HG02885 (cell line): ENCODE measurements around the gene FAM124A.
"Not testable (repeated sequence)": the region's sequence is repeated elsewhere in the genome, so short reads cannot be mapped to it uniquely, and the experiment has no call there.

Experiments
- ATAC-seq: cut with Tn5 transposase; IDR thresholded peaks from one replicate; pipeline ENCODE4 v1.9.1; 2021; ENCODE audit warnings: mild to moderate bottlenecking; ENCODE audit not compliant: unreplicated experiment, poor library complexity

Gene FAM124A

DNA sequence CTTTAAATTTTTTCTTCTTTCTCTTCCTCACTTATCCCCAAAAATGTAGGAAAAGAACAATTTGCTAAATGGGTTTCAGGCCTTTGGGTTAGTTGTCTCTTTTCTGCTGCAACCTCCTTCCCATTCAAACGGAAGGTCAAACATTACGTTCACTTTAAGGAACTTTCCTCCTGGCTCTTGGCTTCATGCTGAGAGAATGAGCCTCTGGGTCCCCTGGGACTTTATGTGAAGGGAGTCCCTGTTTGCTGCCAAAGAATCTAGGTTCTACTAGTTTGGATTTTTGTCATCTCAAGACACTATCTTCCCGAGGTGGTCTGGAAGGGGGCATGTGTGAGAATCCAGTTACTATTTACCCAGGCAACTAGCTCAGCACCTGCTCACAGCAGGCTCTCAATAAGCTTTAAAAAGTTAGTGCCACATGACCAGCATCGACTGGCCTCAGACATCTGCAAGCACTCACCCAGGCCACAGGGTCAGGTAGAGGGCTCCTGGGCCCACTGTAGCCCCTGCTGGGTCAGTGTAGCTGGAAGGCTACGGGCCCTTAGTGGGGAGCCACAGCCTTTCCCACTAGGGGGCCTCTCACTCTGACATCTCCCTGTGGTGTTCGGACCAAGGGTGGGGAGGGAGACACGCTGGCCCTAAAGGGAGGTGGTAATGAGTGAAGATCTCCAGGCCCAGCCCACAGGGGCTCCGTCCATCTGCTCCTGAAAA, 40.5 kb downstream of the FAM124A start:
- ATAC-seq, result no peak

DNA sequence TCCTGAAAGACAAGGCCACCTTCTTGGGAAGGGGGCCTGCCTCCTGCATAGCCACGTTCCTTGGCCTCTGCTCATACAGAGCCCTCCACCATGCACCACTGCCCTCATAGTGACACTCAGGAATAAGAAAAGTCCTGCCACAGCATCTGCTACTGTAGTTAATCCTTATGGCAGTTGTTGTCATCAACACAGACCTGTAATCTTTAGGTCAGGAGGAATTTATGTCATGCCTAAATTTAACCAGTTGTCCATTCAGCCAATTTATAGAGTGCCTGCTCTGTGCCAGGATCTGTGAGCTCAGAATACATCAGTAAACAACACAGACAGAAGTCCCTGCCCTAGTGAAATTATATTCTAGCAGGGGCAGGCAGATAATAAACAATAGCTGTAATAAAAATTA, 44.4 kb downstream of the FAM124A start:
- no peak for ATAC-seq

DNA sequence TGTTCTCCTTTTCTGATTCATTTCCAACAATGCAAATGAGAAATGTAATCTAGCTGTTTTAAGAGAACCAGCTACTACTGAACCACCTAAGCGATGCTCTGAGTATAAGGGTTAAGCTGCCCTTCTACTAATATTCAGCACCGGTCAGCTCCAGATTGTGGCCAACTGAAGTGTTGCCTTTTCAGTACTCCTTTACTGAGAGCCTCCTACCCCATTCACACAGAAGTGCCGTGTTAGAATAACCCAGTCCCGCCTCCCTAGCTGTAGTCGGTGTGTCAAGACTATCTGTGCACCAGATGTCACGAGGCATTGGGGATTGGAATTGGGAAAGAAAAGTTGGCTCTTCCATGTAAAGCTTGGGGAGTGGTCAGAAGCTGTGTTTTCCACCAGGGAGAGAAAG, 45.4 kb downstream of the FAM124A start:
- no peak for ATAC-seq

DNA sequence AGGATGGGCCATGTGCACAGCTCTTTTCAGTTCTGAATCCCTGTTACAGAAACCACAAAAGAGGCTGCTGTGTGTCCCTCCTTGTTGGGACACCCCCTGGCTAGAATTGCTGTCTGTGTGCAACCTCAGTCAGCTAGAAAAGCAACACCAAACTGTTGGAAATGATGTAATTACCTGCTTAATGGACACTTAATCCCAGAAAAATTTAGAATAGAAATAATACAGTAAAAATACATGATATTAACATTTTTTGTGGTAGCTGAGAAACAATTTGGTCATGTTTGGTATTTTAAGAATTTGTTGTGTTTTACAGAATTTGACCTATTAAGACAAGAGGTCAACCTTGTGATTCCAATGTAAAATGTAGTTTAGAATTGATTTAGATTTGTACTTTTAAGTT, 46.8 kb downstream of the FAM124A start:
- ATAC-seq, result no peak

DNA sequence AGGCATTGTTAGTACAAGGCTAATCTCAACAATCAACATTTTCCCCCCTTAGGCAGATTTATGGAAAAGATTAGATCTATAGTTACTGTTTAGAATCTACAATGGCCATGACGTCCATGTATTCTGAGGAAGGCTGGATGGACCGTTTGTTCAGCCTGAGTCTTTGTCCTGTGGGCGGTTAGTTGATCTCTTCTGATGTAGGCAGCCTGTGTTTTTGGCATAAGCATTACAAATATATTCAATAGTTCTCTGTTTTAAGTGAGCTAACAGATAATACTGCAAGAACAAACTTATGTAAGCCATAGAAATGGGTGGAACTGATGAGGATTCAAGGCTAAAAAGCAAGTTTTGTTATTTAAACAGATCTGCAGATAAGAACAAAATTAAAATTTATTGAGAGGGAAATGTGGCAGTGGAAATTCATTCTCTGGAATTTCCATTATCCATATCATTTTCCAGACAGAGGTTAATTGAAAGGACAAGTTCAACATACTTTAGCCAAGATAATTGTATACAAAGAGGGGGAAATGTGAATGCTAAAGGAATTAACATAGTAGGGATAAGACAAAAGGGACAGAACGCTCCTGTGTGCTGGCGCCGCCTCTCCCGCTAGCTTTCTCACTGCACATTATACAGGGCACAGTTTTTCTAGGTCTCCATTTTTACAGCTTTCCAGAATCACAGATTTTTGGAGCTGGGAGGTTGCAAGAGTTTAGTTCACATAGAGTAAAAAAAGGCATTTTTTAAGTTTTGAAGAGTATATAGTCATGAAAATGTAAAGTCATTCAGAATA, 48.6 kb downstream of the FAM124A start:
- ATAC-seq, result no peak

DNA sequence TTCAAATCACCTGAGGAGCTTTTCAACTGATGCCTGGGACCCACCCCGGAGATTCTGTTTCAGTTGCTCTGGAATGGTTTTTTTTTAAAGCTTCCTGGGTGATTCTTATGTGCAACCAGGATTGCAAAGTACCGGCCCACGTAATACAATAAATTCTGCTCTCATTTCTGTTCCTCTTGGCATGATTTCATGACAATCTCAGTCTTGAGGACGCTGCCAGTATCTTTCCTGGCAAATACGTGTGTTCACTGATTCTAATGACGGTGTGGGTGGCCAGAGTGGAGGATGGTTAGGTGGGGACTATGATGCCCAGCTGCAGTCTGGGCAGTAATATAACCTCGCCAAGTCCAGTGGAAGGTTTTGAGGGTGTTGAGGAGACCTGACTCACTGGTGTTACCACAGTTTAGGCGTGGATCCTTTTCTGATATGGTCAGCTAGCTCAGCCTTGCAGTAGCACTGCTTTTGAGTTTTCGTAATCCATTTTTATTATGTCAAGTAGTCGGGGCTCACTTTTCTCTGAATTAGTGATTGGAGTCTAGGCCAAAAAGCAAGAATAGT, 49.4 kb downstream of the FAM124A start:
- ATAC-seq, result no peak

GRCh38 chr13:51275101-51275500, 52.9 kb downstream of the FAM124A start:
- no peak for ATAC-seq

GRCh38 chr13:51276636-51277035, 54.4 kb downstream of the FAM124A start:
- ATAC-seq, result no peak

GRCh38 chr13:51277928-51278327, 55.7 kb downstream of the FAM124A start:
- no peak for ATAC-seq

- no peak for ATAC-seq
These were observed 56.4 kb downstream of the FAM124A start for GRCh38 chr13:51278426-51279130.

DNA sequence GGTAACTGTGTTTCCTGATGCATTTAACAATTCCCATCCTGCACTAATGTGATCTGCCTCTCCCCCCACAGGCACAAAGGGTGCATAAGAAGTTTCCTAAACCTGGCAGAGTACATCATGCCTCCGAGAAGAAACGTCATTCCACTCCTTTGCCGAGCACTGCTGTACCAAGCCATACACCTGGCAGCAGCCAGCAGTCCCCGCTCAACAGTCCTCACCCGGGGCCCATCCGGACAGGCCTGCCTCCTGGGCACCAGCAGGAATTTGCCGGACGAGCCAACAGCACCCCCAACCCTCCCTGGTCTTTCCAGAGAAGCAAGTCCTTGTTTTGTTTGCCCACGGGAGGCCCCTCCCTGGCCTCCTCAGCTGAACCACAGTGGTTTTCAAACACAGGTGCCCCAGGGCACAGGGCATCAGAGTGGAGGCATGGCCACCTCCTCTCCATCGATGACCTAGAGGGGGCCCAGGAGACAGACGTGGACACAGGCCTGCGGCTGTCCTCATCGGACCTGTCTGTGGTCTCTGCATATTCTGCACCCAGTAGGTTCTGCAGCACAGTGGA, 58.3 kb downstream of the FAM124A start:
- ATAC-seq, result no peak

GRCh38 chr13:51282322-51282721, 60.1 kb downstream of the FAM124A start:
- no peak for ATAC-seq

- ATAC-seq, result not testable (repeated sequence)
These were observed 60.7 kb downstream of the FAM124A start for GRCh38 chr13:51282923-51283322.

DNA sequence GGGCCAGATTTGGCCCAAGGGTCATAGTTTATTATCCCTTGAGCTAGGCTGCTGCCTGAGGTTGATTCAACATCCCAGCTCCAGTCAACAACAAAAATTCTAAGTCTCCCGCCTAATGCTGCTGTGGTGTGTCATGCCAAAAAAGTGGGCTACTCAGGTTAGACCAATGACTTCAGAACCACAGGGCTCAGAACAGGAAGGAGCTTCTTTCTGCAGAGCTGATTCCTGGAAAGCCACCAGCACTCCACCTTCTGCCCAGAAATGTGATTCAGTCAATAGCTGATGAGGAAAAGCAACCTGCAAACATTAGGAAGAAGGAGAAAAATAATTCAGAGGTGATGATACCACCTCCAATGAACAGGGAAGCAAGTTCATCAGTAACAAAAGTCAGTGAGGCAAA, 61.2 kb downstream of the FAM124A start:
- no peak for ATAC-seq

DNA sequence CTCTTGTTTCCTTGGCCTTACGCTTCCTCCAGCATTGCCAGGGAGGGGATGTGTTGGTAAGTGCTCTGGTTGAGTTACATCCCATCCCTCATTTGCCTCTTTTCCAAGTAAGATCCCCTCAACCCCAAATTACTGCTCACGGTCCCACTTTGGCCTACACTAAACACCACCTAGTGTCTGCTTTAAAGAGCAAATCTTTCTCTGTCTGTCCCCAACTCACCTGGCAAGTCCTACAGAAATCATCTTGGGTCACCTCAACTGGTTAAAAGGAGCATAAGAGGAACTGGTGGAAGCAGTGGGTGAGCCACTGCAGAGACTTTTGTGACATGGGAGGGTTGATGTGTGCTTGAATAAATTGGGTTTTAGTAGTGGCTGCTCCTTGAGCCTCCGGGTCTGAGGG, 62.1 kb downstream of the FAM124A start:
- ATAC-seq, result no peak

DNA sequence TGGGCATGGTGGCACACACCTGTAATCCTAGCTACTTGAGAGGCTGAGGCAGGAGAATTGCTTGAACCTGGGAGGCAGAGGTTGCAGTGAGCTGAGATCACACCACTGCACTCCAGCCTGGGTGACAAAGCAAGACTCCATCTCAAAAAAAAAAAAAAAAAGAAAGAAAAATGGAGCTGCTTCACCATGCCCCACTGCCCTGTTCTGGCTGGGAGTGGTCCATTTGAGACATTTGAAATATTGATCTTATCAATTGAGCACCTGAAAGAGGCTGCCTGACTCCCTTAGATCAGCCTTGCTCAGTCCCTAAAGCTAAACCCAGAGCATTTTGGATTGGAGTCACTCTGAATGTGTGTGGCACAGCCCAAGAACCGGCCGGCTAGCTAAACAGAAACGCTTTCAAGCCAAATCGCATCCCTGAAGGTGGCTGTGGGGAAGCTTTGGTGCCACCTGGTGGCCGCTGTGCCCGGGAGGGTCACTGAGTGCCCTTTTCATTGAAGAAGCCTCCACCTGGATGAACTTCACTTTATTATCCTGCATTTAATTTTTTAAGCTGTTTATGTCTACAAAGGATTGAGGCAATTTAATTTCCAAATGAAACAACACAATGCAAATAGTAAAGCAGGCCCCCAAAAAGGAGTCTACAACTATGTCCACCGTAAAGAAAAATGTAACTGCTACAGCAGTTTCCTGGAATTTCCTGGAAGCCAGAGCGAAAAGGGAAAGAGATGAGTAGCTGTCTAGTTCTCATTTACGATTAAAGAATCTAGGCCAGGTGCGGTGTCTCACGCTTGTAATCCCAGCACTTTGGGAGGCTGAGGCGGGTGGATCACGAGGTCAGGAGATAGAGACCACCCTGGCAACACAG, 64.2 kb downstream of the FAM124A start:
- ATAC-seq, result peak; percentile 79

DNA sequence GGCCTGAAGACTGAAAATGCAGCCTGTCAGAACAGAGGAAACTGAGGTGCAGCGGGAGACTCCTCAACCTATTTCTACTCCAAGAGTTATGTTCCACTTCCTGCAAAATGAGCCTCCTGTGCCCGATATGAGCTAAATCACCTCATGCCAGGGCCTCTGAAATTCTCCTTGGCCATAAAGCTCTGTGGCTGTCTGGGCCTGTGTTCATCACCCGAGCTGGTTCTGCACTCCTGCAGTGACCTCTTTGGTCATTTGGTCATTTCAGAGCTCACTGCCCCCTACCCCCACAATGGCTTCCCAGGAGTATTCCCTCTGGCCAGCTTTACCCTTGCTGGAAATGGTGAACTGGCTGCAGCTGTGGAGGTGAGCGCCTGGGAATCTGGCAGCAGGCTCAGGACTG, 65.6 kb downstream of the FAM124A start:
- ATAC-seq, result no peak

DNA sequence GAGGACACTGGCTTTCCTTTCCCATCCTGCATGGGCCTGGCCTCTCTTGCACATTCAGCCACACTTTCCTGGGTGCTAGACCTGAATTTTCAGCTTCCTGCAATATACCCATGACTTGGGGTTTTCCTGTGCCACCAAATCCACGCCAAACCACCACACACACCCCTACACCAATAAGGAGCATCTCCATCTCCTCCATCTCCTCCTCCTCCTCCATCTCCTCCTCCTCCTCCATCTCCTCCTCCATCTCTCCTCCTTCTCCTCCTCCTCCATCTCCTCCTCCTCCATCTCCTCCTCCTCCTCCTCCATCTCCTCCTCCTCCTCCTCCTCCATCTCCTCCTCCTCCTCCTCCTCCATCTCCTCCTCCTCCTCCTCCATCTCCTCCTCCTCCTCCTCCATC, 66.1 kb downstream of the FAM124A start:
- not testable (repeated sequence) for ATAC-seq

GRCh38 chr13:51291341-51291740, 69.1 kb downstream of the FAM124A start:
- ATAC-seq, result no peak
